ENCODE measurements around the gene HIGD1C. TPM values are rescaled to one million over a fixed set of nuclear protein-coding genes. Genes with fewer than 3 reads are reported as not detected.

Gene HIGD1C
- total RNA-seq, result not detected in 2 replicates

GRCh38 chr12:50952510-50952909 is at the start of gene HIGD1C:
HIGD1C (plus strand) TSS chr12:50952544; CDS start chr12:50953999, 1,455 bp downstream.

Small RNA genes within 50 kb of the gene (small RNA-seq; reads per million reads assigned to genes)
- not detected for gene AC008121.1
- gene RF00019, result not detected
- not detected for gene RNU6-87P

Other genes starting within 250 kb of the HIGD1C start
- gene ATF1, start 188.4 kb upstream of the HIGD1C start, total RNA-seq, result 21.9 and 34.7 TPM in 2 replicates
- gene TMPRSS12, start 109.6 kb upstream of the HIGD1C start, total RNA-seq, result not detected in 2 replicates
- gene SLC11A2, start 73.8 kb downstream of the HIGD1C start, total RNA-seq, result 62.9 and 64.4 TPM in 2 replicates
- 40.0 and 40.9 TPM in 2 replicates for gene LETMD1, start 95.8 kb downstream of the HIGD1C start, total RNA-seq
- gene CSRNP2, start 131.1 kb downstream of the HIGD1C start, total RNA-seq, result 23.0 and 25.0 TPM in 2 replicates
- gene TFCP2, start 220.6 kb downstream of the HIGD1C start, total RNA-seq, result 9.6 and 11.5 TPM in 2 replicates